Calu3 (cell line): ENCODE results near the gene CEP131. TPM values are rescaled to one million over a fixed set of nuclear protein-coding genes. Genes with fewer than 3 reads are reported as not detected.

Experiments
- BruUV-seq: library from RNA; stranded (reverse); fragments of 400-500 nt; replicated peaks from 2 replicates; lab custom pipeline; 2021; lab: Mats Ljungman, UMichigan
- CTCF ChIA-PET: fragments of 300-600 bp; sonication (Branson Sonifier 250); formaldehyde crosslinking; loops from one replicate; lab custom pipeline; 2022; ENCODE audit warnings: antibody characterized with exemption; lab: Charles Lee
- DNase-seq: peaks from one replicate; pipeline ENCODE4 v3.0.0; 2022
- H3K27ac Mint-ChIP-seq: one replicate; pipeline ENCODE4 v1.8.0; 2022; ENCODE audit warnings: mixed read lengths; ENCODE audit not compliant: unreplicated experiment
- H3K27me3 Mint-ChIP-seq: one replicate; pipeline ENCODE4 v1.8.0; 2022; ENCODE audit warnings: mixed read lengths; ENCODE audit not compliant: unreplicated experiment
- H3K36me3 Mint-ChIP-seq: one replicate; pipeline ENCODE4 v1.8.0; 2022; ENCODE audit warnings: mild to moderate bottlenecking, moderate library complexity, mixed read lengths; ENCODE audit not compliant: insufficient read depth, unreplicated experiment
- H3K4me1 Mint-ChIP-seq: one replicate; pipeline ENCODE4 v1.8.0; 2022; ENCODE audit warnings: mild to moderate bottlenecking, low read depth, mixed read lengths; ENCODE audit not compliant: unreplicated experiment
- H3K4me3 Mint-ChIP-seq: one replicate; pipeline ENCODE4 v1.8.0; 2022; ENCODE audit warnings: mild to moderate bottlenecking, low read depth, moderate library complexity, mixed read lengths; ENCODE audit not compliant: unreplicated experiment
- H3K9me3 Mint-ChIP-seq: one replicate; pipeline ENCODE4 v1.8.0; 2022; ENCODE audit warnings: low read depth, mixed read lengths; ENCODE audit not compliant: unreplicated experiment
- intact Hi-C: fragments of 100-400 bp; cut with micrococcal nuclease; formaldehyde crosslinking; loops from one replicate; pipeline ENCODE4 v1.10.0; 2022; ENCODE audit not compliant: unreplicated experiment
- total RNA-seq: library from RNA; stranded (reverse); gene quantifications from 2 replicates; pipeline ENCODE4 v1.2.3, GENCODE V29; 2022
- TF ChIP-seq, protein P1 (sequence below): fragments of 200-600 bp; IDR thresholded peaks from one replicate; pipeline ENCODE4 v1.8.0; 2022; ENCODE audit warnings: antibody characterized with exemption; ENCODE audit not compliant: unreplicated experiment

The CEP131 gene
- total RNA-seq, 1 experiment from 2014 or later = 28.2 TPM

DNA sequence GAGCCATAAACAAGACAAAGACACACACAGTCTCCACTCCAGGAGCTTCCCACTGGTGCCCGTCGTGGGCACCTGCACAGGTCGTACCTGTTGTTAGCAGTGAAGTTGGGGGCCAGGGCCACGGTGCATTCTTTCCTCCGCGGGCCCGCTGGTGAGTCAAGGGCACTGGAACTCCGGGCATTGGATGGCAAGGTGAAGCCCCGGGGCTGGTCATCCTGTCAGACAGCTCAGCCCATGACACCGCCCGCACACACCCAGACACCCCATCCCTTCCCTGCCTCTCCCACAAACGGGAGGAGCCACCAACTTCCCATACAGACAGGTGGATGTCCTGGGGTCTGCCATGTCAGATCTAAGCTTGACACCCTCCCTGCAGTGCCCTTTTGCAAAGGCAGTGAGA lies 16.1 kb downstream of the CEP131 start:
- no peaks in the 10 kb centered on the region for H3K27me3 Mint-ChIP-seq
- peaks cover 26% of the 10 kb centered on the region for H3K36me3 Mint-ChIP-seq
- H3K4me1 Mint-ChIP-seq = no peaks in the 10 kb centered on the region
- no TSS peak for BruUV-seq
- DNase-seq = no peak
- intact Hi-C loops = no loop called here
- no peaks in the 10 kb centered on the region for H3K9me3 Mint-ChIP-seq
- H3K4me3 Mint-ChIP-seq = no peak overlapping the region
- no peak overlapping the region for H3K27ac Mint-ChIP-seq
- CTCF ChIA-PET = no interaction called here
- TF ChIP-seq, protein P1, sequence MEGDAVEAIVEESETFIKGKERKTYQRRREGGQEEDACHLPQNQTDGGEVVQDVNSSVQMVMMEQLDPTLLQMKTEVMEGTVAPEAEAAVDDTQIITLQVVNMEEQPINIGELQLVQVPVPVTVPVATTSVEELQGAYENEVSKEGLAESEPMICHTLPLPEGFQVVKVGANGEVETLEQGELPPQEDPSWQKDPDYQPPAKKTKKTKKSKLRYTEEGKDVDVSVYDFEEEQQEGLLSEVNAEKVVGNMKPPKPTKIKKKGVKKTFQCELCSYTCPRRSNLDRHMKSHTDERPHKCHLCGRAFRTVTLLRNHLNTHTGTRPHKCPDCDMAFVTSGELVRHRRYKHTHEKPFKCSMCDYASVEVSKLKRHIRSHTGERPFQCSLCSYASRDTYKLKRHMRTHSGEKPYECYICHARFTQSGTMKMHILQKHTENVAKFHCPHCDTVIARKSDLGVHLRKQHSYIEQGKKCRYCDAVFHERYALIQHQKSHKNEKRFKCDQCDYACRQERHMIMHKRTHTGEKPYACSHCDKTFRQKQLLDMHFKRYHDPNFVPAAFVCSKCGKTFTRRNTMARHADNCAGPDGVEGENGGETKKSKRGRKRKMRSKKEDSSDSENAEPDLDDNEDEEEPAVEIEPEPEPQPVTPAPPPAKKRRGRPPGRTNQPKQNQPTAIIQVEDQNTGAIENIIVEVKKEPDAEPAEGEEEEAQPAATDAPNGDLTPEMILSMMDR = no peak

DNA sequence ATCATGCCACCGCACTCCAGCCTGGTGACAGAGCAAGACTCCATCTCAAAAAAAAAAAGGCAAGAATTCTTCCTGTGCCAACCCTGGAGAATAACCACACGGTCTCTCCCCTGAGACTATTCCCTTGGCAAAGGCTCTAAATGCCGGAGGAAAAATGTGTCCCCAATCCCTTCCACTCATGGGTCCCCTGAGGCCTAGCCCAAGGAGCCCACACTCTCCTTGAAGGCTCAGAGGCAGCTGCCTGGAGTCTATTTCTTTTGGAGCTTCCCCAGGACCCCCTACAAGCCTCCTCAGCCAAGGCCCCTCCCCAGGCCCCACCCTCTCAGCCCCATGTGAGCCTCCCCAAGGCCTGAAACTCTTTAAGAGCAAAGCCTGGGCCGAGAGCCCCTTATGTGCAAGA lies 16.6 kb downstream of the CEP131 start:
- no peak overlapping the region for H3K4me3 Mint-ChIP-seq
- TF ChIP-seq, protein P1 = no peak
- no peaks in the 10 kb centered on the region for H3K4me1 Mint-ChIP-seq
- DNase-seq = no peak
- BruUV-seq = no TSS peak
- CTCF ChIA-PET = interaction anchor here (0.6 to 0.7 kb wide), 2 partner anchors 31 to 238 kb away, joined by 3 to 4 read pairs; no protein-coding TSS in a partner anchor
- H3K27ac Mint-ChIP-seq = no peak overlapping the region
- no peaks in the 10 kb centered on the region for H3K9me3 Mint-ChIP-seq
- intact Hi-C loops = no loop called here
- H3K36me3 Mint-ChIP-seq = peaks cover 24% of the 10 kb centered on the region
- no peaks in the 10 kb centered on the region for H3K27me3 Mint-ChIP-seq

DNA sequence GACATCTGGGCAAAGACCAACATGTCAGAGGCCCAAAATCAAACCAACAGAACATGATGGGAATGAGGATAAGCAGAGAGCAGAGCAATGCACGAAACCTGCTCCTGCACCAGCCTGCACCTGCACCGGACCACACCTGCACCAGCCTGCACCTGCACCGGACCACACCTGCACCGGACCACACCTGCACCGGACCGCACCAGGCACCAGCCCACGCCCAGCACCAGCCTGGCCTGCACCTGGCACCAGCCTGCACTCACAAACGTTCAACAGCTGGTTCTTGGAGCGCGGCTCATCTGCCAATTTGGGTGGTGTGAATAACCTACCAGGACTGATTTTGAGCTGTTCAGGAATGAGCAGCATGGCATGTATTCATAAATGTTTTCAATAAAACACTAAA lies 18.2 kb downstream of the CEP131 start:
- no TSS peak for BruUV-seq
- CTCF ChIA-PET = no interaction called here
- H3K9me3 Mint-ChIP-seq = no peaks in the 10 kb centered on the region
- H3K36me3 Mint-ChIP-seq = peaks cover 21% of the 10 kb centered on the region
- H3K4me3 Mint-ChIP-seq = no peak overlapping the region
- no peak for DNase-seq
- no peak overlapping the region for H3K27ac Mint-ChIP-seq
- intact Hi-C loops = no loop called here
- H3K27me3 Mint-ChIP-seq = no peaks in the 10 kb centered on the region
- TF ChIP-seq, protein P1 = no peak
- H3K4me1 Mint-ChIP-seq = no peaks in the 10 kb centered on the region

DNA sequence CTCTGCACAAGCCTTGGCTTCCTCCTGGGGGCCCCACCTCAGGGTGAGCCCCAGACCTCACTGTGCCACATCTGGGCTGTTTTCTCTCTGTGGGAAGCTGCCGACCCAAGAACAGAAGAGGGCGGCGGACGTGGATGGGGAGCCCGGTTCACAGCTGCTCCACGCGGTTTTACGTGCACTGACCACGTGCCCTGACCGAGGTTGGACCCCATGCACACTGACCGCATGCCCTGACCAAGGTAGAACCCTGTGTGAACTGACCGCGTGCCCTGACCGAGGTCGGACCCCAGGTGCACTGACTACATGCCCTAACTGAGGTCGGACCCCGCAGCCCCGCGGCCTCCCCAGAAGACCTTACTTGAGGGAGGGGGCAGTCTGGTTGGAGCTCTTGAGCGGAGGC lies 19.6 kb downstream of the CEP131 start:
- Mint-ChIP-seq H3K9me3 (no peaks in the 10 kb centered on the region), H3K27ac (no peak overlapping the region), H3K4me1 (no peaks in the 10 kb centered on the region), H3K27me3 (no peaks in the 10 kb centered on the region), H3K36me3 (peaks cover 21% of the 10 kb centered on the region), H3K4me3 (no peak overlapping the region)
- intact Hi-C loops = no loop called here
- CTCF ChIA-PET = no interaction called here
- TF ChIP-seq, protein P1 = no peak
- DNase-seq = no peak
- no TSS peak for BruUV-seq
